Medulla oblongata (tissue), 1 donor: Measurements from ENCODE around the gene GNA14.
"Not testable (repeated sequence)": the region's sequence is repeated elsewhere in the genome, so short reads cannot be mapped to it uniquely, and the experiment has no call there.

ENCODE experiments used
- DNase-seq: peaks from one replicate; pipeline ENCODE4 v3.0.0-alpha.2; 2015; ENCODE audit errors: extremely low spot score

Gene GNA14

GRCh38 chr9:77648234-77649108 is at the start of gene GNA14:
TSS of gene GNA14 (minus strand) at chr9:77648322. CDS start at chr9:77647793, 529 bp downstream.
- peak; percentile 41 for DNase-seq

GRCh38 chr9:77697238-77697984 is 49.3 kb upstream of the GNA14 start:
- no peak for DNase-seq

- DNase-seq = not testable (repeated sequence)
Measured at GRCh38 chr9:77690723-77691122, 42.6 kb upstream of the GNA14 start.

DNA sequence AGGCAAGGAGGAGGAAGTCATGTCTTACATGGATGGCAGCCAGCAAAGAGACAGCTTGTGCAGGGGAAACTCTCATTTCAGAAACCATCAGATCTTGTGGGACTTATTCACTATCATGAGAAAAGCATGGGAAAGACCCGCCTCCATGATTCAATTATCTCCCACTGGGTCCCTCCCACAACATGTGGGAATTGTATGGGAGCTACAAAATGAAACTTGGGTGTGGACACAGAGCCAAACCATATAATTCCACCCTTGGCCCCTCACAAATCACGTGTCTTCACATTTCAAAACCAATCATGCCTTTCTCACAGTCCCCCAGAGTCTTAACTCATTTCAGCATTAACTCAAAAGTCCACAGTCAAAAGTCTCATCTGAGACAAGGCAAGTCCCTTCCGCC is 42.0 kb upstream of the GNA14 start:
- DNase-seq = not testable (repeated sequence)

GRCh38 chr9:77687737-77688136 is 39.6 kb upstream of the GNA14 start:
- DNase-seq = not testable (repeated sequence)

DNA sequence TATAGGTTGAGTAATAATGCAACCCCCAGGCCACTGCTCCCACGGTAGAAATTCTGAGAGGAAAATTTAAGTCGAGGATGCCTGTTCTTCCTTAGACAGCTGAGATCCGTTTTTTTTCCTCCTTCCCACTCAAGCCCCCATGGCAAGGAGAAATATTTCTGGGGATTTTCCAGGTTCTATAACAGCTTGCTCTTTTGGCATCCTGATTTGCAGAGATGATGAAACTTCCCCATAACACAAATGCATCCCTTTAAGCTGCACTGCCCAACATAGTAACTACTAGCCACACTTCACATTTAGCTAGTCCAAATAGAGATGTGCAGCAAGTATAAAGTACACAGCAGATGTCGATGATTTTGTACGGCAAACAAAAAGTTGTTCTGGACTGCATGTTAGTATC is 32.5 kb upstream of the GNA14 start:
- no peak for DNase-seq

DNA sequence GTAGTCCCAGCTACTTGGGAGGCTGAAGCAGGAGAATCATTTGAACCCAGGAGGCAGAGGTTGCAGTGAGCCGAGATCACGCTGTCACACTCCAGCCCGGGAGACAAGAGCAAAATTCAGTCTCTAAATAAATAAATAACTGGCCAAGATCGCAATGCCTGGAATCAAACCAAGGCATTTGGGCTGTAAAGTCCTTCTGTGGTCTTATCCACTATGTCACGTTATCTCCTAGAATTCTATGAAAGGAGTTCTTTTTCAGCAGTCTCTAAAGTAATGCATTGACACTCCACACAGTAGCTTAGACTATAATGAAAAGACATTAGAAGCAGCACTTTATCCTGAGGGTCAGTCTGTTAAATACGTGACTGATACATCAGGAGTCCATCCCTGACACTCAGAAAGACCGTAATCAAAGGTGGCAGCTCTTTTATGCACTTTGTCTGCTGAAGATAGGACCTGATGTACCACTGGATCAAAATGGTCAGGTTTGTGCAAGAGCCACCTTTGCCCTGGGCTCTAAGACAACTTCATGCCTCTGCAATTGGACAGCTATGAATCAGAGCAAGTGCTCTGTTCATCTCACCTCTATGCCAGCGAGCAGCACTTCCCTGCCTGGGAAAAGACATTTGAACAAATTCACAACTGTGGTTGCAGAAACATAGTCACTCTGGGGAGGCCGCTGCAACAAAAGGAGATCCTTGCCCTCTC is 31.7 kb upstream of the GNA14 start:
- no peak for DNase-seq

GRCh38 chr9:77679088-77679487 is 31.0 kb upstream of the GNA14 start:
- DNase-seq = no peak

DNA sequence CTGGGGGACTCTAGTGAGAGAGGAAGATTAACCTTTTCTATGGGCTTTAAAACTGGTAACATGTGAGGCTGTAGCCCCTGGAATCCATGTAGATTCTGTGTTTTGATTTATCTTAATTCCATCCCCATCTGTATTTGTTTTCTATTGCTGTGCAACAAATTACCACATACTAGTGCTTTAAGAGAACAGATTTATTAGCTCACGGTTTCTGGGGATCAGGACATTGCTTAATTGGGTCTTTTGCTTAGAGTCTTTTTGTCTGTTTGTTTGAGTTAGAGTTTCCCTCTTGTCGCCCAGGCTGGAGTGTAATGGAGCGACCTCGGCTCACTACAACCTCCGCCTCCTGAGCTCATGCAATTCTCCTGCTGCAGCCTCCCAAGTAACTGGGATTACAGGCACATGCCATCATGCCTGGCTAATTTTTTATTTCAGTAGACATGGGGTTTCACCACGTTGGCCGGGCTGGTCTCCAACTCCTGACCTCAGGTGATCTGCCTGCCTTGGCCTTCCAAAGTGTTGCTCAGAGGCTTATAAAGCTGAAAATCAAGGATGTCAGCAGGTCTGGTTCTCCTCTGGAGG is 29.9 kb upstream of the GNA14 start:
- DNase-seq = no peak

DNA sequence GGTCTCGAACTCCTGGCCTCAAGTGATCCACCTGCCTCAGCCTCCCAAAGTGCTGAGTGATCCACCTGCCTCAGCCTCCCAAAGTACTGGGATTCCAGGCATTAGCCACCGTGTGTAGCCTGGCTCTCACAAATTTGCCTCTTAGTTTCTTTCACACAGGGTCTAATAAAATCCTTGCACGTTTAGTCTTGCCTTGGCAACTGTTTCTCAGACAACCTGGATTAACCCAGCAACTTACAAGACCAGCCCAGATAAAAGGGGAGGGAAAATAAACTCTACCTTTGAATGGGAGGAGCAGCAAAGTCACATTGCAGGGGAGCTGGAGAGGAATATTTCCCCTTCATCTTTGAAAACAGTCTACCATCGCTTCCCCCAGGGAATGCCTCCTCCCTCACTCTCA is 29.3 kb upstream of the GNA14 start:
- DNase-seq = peak; percentile 19

- DNase-seq = no peak
Measured at GRCh38 chr9:77673941-77674791, 26.0 kb upstream of the GNA14 start.

GRCh38 chr9:77672183-77672582 is 24.1 kb upstream of the GNA14 start:
- DNase-seq = no peak

DNA sequence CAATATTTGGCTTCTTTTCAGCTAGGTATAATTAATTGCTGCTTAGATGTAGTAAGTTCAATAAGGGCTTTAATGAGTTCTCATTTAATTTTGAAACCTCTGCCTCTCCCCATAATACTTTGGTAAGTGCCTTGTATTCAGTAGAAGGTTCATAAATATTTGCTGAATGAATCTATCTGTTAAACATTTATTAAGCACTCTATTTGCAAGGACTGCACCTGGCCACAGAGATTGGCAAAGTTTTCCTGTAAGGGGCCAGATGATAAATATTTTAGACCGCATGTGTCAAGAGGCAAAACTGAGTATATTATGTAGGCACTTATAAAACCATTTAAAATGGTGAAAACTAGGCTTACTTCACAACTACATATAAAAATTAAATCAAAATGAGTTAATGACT is 19.0 kb upstream of the GNA14 start:
- no peak for DNase-seq

DNA sequence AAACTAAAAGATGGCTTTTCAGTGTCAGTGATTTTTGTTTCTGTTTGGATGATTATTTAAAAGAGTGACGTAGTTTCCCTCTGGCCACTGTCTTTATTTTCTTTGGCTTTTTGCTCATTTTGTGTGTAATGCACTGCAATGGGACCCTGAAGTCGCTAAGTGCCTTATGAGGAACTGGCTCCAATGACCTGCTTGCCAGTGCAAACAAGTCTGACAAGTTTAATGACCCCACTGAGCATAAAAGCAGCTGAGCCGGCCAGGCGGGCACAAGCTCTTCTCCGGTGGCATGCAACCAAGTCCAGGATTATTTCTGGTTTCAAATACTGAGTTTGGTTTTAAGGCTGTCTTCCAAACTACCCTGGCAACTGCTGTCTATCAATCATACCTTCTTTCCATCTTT is 15.6 kb upstream of the GNA14 start:
- DNase-seq = peak; percentile 47

DNA sequence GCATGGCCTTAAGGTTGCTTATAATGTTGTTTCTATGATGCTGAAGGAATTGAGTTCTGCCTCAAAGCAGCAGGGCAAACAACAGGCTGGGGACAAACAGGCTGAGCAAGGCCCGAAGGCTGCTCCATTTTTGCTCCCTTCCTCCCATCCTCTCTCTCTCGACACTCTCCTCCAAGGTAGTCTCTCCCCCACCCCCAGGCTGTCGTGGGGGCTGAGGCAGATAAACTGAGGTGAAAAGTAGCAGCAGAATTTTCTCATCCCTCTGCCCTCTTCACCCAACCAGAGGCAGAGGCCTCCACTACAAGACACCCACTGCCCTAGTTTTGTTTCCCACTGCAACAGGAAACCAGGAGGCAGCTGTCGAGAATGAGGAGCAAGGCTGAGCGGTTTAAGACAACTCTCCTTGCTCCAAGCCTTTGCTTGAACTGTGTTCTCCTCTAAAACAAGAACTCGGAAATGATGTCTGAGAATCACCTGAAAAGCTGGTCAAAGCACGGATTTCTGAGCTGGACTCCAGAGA is 13.5 kb upstream of the GNA14 start:
- DNase-seq = no peak

DNA sequence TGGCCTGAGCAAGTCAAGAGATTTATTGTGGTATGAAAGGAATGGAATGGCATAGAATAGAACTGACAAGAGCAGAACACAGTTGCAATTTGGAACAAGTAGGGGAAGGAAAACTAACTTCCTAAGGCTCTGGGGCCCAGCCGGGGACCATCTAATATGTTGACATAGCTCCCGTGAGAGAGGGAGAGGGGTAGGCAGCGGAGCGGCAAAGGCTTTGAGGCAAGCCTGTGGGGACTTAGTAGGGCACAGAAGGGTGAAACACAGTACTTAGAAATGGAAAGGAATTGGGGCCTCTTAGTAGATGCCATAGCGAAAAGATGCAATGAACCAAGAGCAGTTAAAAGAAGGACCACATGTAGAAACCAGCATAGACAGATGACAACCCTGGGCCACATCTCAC is 11.8 kb upstream of the GNA14 start:
- no peak for DNase-seq

GRCh38 chr9:77651203-77651602 is 3.1 kb upstream of the GNA14 start:
- DNase-seq = no peak

- DNase-seq = peak; percentile 51
Measured at GRCh38 chr9:77649109-77649812, 1.1 kb upstream of the GNA14 start.

- no peak for DNase-seq
Measured at GRCh38 chr9:77647267-77648233, 572 bp downstream of the GNA14 start.
